ENCODE measurements around the gene MYO3A.

Gene MYO3A

DNA sequence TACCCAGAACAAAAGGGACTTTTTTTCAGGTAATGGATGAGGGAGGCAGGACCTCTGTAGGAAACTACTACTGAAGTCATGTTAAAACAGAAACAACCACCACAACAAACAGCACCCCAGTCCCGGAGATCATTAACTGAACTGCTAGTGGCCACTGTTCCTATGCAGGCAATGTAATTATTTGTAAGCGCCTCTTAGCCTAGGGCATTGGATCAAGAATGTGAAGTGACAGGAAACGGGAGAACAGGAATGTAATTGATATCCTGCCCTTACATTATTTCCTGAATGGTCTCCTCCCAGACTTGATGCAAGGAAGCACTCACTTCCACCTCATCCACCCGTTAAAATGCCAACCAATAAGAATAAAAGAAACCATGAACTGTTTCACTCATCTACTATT, 265.8 kb downstream of the MYO3A start:
- DNase-seq (ENCODE audit: insufficient read length, low spot score): no peak
- TF ChIP-seq POLR2A (IDR thresholded peaks at IDR 0.05; ENCODE audit: low read depth, low read length): no peak
- no peak for FAIRE-seq

DNA sequence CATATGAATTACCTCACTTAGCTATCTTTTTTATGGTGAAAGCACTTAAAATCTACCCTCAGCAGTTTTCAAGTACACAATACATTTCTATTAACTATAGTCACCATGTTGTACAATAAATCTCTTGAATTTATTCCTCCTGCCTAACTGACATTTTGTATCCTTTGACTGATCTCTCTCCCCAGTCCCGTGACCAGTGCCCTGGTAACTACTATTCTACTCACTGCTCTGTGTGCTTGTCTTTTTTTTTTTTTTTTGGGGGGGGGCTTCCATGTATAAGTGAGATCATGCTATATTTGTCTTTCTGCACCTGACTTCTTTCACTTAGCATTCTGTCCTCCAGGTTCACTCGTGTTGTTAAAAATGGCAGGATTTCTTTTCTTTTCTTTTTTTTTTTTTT, 271.2 kb downstream of the MYO3A start:
- FAIRE-seq (no peak), DNase-seq (ENCODE audit: insufficient read length, low spot score) (no peak)
- TF ChIP-seq POLR2A (IDR thresholded peaks at IDR 0.05; ENCODE audit: low read depth, low read length): no peak

DNA sequence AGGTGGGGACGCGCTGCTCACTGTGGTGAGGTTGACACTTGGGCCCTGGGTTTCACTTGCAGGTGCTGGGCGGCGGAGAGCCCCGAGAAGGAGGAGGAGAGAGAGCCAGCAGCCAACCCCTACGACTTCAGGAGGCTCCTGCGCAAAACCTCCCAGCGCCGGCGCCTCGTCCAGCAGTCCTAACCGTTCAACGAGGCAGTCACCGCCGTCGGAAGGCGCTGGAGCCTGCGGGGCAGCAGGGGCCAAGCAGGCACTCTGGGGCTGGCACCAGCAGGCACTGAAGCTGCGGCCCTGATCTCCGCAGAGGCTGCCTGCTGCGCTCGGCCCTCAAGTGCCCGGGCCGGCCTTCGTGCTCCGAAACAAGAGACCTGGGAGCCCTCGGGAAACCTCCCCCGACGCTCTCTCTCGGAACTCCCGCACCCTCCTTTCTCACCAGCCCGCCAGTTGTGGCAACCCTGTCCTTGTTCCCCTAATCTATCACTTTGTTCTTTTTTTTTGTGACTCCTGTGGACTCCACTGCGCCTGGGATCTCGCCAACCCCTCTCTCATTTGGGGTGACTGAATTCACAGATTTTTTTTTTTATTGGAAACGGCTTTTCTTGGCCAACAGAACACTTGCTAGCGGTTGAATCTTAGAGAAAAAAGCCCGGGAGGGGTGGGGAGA, 277.9 kb downstream of the MYO3A start:
- FAIRE-seq (no peak), DNase-seq (ENCODE audit: insufficient read length, low spot score) (no peak)
- no peak for TF ChIP-seq POLR2A (IDR thresholded peaks at IDR 0.05; ENCODE audit: low read depth, low read length)

DNA sequence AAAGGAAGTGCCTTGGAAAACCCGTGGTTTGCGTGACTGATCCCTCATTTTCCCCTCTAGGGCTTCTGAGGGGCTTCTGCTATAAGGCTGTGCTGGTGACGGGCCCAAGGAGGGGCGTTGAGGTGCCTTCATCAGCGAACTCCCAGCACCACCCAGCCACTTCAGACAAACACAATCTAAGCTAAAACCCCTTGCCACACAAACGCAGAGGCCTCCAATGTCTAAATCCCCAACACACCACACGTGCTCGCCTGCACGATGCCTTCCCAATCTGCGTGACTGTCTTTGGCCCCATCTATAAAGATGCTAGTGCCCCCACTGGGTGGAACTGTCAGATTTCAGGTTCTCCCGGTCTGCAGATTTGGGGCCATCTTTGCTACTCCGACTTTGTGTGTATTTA, 278.5 kb downstream of the MYO3A start:
- no peak for TF ChIP-seq POLR2A (IDR thresholded peaks at IDR 0.05; ENCODE audit: low read depth, low read length)
- DNase-seq (ENCODE audit: insufficient read length, low spot score) (no peak), FAIRE-seq (no peak)

DNA sequence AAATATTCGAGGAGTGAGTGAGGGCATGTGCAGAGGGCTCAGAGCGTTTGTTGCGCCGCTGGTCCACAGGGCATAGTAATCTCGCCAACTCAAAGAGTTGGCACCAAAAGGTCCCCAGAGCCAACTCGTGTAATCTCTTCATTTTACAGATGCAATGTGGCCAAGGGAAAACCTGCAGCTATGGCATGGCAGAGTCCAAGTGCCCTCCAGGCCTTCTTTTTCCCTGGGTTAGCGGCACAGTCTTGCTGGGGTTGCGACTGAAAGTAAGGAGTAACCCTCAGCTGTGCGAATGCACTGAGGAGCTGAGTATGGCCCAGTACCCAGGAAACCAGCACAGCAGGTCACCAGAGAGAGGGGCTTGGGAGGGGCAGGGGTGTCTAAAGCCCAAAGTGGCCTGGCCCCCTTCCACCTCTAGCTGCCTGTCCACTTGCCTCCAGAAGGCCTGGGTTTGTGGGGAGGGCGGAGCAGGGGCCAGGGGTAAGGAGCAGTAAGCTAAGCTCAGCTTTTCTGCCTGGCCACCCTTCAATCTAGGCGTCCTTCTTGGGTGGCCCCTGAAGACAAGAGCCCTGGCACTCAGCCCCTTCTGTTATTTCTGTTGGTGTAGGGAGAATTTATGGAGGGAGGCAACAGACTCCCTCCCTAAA, 279.2 kb downstream of the MYO3A start:
- TF ChIP-seq POLR2A (IDR thresholded peaks at IDR 0.05; ENCODE audit: low read depth, low read length): no peak
- FAIRE-seq: no peak
- DNase-seq (ENCODE audit: insufficient read length, low spot score): no peak

DNA sequence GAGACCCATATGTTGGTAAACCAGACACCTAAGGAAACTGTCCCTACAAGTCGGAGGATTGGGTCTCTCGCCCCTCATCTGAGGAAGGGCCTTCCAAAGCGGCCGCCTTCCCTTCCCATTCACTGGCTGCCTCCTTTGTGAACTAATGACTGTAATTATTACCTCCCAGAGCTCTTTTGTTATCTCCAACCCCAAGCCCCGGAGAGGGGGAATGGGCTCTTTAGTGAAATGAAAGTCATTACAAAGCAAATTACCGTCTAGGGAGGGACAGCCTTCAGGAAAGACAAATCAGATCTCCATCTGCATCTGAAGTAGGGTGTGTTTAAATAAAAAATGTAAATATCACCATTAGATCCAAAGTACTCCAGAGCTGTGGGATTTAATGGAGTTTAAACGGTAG, 280.0 kb downstream of the MYO3A start:
- no peak for TF ChIP-seq POLR2A (IDR thresholded peaks at IDR 0.05; ENCODE audit: low read depth, low read length)
- no peak for FAIRE-seq
- no peak for DNase-seq (ENCODE audit: insufficient read length, low spot score)

DNA sequence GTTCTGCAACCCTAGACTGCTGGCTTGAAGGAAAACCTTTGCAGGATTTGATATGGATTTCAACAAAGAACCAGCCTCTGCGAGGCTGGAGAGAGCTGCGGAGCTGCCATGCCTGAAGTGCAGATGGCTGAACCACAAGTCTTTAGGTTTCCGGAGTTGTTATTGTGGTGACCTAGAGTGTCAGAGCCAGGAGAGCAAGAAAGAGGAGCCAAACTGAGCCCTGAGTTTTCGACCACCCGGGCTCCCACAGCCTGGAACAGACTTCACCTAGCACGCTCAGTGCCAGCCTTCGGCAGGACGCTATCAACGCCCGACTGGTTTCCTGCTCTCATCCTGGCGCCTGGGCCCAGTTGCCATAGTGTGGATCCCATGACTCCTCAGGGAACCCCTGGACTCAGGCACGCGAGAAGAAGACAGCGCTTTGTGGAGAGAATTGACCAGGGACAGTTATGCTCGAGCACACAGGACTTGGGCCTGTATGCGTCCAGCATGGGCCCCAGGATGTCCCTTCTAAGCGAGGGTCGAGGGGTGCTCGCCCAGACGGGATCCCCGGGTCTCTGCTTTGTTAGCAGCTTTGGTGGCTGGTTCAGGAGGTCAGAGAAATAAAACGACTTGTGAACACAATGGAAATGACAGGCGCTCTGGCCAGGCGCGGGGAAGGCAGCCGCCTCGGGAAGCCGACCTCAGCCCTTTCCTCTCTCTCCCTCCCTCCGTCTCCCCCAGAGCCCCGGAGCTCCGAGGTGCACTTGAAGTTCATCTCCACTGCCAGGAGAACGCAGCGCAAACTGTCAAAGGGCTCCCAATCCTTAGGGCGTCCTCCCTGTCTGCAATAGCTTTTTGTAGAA, 280.7 kb downstream of the MYO3A start:
- no peak for TF ChIP-seq POLR2A (IDR thresholded peaks at IDR 0.05; ENCODE audit: low read depth, low read length)
- FAIRE-seq: no peak
- DNase-seq (ENCODE audit: insufficient read length, low spot score): no peak

DNA sequence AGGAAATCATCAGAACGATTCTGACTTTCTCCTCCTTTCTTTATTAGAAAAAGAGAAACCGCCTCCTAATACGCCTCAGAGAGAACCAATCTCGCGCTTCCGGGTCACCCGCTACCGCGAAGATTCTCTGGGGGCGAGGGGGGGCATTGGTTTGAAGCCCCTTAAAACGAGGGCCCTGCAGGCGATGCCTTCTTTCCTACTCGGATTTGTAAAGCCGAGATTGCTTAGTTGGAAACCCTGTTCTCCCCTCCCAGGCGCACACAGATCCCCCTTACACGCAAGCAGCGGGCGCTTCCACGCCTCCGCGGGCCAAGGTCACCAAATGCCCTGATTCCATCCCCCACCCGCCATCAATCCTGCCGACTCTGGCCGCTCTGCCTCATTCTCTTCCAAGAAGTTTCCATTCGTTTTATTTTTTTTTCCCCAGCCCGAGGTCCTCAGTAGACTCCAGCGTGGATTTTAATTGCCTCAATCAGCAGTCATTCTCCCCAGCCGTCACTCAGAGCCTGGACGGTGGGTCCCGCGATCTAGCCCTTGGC, 281.4 kb downstream of the MYO3A start:
- DNase-seq (ENCODE audit: insufficient read length, low spot score): no peak
- TF ChIP-seq POLR2A (IDR thresholded peaks at IDR 0.05; ENCODE audit: low read depth, low read length): no peak
- no peak for FAIRE-seq

DNA sequence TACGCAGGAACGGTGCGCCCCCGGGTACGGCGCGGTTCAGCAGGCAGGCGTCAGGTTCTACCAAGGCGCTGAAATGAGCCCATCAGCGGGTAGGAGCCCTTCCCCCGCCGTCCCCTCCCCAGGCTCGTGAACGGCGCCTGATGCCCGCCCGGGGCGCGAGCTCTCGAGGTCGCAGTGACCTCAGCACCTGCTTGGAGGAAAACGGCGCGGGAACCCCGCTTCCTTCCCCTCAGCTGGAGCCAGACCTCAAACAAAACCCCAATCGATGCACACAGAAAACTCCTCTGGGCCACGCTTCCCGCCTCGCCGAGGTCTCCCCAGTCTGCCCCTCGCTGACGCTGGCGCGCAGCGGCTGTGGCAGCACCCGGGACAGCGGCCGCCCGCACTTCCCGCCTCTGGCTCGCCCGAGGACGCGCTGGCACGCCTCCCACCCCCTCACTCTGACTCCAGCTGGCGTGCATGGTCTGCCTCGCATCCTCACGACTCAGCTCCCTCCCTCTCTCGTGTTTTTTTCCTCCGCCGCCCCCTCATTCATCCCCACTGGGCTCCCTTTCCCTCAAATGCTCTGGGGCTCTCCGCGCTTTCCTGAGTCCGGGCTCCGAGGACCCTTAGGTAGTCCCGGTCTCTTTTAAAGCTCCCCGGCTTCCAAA, 282.0 kb downstream of the MYO3A start:
- no peak for FAIRE-seq
- DNase-seq (ENCODE audit: insufficient read length, low spot score): no peak
- no peak for TF ChIP-seq POLR2A (IDR thresholded peaks at IDR 0.05; ENCODE audit: low read depth, low read length)

DNA sequence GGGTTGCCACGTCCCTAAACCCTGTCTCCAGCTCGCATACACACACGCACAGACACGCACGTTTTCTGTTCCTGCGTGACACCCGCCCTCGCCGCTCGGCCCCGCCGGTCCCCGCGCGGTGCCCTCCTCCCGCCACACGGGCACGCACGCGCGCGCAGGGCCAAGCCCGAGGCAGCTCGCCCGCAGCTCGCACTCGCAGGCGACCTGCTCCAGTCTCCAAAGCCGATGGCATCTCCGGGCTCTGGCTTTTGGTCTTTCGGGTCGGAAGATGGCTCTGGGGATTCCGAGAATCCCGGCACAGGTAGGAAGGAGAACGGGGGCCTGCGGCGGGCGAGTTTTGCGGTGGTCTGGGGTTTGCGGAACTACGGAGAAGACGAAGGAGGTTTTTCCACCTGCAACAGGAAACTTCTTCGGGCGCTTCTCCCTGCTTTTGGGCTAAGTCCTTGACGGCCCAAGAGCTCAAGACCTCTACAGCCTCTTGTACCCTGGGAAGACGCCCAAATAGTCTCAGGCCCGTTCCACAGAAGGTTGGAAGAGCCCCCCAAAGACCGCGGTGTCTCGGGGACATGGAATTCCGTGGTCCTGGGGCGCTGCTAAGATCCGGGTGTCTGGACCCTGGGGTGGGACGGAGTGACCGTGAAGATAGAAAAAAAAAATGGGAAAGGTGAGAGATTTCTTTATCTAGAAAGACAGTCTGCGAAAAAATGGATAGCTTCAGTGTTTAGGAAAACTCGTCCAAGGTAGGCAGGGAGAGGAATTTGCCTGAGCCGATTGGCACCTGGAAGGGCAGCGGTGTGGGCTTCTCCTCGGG, 282.8 kb downstream of the MYO3A start, which contains the start of gene GAD2:
Gene GAD2 (plus strand): TSS at position 190 of the 811 bp plus-strand sequence. CDS start 36 bp downstream, at position 226.
- FAIRE-seq (no peak), DNase-seq (ENCODE audit: insufficient read length, low spot score) (no peak)
- no peak for TF ChIP-seq POLR2A (IDR thresholded peaks at IDR 0.05; ENCODE audit: low read depth, low read length)

DNA sequence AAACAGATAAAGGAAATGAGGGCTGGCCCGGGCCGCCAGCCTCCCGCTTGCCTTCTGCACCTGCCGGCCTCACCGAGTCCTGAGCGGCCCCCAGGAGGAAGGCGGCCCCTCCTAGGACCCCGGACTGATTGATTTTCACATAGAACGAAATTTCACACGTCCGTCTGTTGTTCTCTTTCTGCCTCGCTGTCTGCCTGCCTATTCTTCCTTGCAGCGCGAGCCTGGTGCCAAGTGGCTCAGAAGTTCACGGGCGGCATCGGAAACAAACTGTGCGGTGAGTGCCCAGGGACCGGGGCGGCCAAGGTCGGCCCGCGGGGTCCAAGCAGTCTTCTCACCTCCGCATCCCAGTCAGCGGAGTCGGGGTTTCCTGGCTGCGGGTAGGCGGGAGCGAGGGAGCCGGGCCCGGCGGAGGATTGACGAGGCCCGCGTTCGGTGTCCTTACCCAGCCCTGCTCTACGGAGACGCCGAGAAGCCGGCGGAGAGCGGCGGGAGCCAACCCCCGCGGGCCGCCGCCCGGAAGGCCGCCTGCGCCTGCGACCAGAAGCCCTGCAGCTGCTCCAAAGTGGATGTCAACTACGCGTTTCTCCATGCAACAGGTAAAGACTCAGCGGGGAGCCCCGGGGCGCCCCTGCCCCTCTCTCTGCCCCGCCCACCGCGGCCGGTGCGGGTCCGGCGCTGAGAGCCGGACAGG, 283.5 kb downstream of the MYO3A start:
- TF ChIP-seq POLR2A (IDR thresholded peaks at IDR 0.05; ENCODE audit: low read depth, low read length): no peak
- DNase-seq (ENCODE audit: insufficient read length, low spot score) (no peak), FAIRE-seq (no peak)

DNA sequence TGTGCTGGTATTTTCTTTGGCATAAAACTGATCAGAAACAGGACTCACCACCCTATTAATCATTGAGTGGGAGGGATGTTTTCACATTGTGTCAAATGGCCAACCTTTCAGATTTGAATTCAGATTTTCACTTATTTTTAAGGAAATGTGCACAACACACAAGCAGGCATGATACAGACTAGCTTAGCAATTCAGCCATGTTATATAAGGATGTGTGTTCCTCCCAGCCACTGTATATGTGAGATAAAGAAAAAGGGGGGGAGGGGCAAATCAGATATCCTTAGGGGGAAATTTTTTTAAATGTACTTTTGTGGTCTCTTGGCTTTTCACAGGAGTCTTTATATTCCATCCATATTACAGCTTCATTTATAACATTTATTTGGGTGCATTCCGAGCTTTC, 285.6 kb downstream of the MYO3A start:
- FAIRE-seq (no peak), DNase-seq (ENCODE audit: insufficient read length, low spot score) (no peak)
- TF ChIP-seq POLR2A (IDR thresholded peaks at IDR 0.05; ENCODE audit: low read depth, low read length): no peak
